Fibroblast of pulmonary artery (primary cell): ENCODE measurements around the gene LSR.
A peak's percentile ranks its signal among the peaks of the same experiment; 100 is the strongest.

Experiments used
- DNase-seq: peaks from one replicate; pipeline ENCODE4 v3.0.0-alpha.2; 2010; ENCODE audit warnings: low read depth
- H3K4me3 ChIP-seq: replicated peaks from 2 replicates; pipeline ENCODE4 v1.5.1; 2011; ENCODE audit warnings: low read depth, mild to moderate bottlenecking, control low read depth, low read length, moderate library complexity
- CTCF ChIP-seq: IDR thresholded peaks from 2 replicates; pipeline ENCODE4 v1.5.1; 2011; ENCODE audit warnings: mild to moderate bottlenecking, control low read depth, low read length, inconsistent platforms; ENCODE audit errors: missing control alignments

Gene LSR

GRCh38 chr19:35213663-35214632 lies 34.9 kb upstream of the LSR start:
- TF ChIP-seq CTCF, result no peak
- DNase-seq, result peak; percentile 96
- no peak overlapping the region for H3K4me3 ChIP-seq

- no peak overlapping the region for H3K4me3 ChIP-seq
- no peak for TF ChIP-seq CTCF
- no peak for DNase-seq
Observed at GRCh38 chr19:35214766-35215422, 33.9 kb upstream of the LSR start.

GRCh38 chr19:35216016-35216832 lies 32.6 kb upstream of the LSR start:
- no peak for DNase-seq
- H3K4me3 ChIP-seq, result no peak overlapping the region
- no peak for TF ChIP-seq CTCF

- no peak for TF ChIP-seq CTCF
- H3K4me3 ChIP-seq, result no peak overlapping the region
- no peak for DNase-seq
Observed at GRCh38 chr19:35216833-35217648, 31.8 kb upstream of the LSR start.

DNA sequence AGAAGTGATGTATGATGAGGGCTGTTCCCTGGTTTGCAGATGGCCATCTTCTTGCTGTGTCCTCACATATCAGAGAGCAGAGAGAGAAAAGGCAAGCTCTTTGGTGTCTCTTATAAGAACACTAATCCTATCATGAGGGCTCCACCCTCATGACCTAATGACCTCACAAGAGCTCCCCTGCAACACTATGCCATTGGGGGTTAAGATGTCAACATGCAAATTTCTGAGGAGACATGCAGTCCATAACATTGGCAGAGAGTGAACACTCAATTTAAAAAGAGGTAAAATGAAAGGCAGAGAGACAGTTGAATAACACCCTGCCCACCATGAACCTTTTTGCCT lies 31.2 kb upstream of the LSR start:
- no peak for TF ChIP-seq CTCF
- no peak for DNase-seq

GRCh38 chr19:35219008-35219407 lies 29.8 kb upstream of the LSR start:
- no peak for DNase-seq

More for the DNA sequence above, 31.2 kb upstream of the LSR start:
- no peak overlapping the region for H3K4me3 ChIP-seq

More at GRCh38 chr19:35219008-35219407, 29.8 kb upstream of the LSR start:
- TF ChIP-seq CTCF, result no peak
- H3K4me3 ChIP-seq, result no peak overlapping the region
